Measurements from ENCODE around the gene RFTN1.

GRCh38 chr3:16337856-16338540 is 175.5 kb downstream of the RFTN1 start:
- TF ChIP-seq, protein P1, sequence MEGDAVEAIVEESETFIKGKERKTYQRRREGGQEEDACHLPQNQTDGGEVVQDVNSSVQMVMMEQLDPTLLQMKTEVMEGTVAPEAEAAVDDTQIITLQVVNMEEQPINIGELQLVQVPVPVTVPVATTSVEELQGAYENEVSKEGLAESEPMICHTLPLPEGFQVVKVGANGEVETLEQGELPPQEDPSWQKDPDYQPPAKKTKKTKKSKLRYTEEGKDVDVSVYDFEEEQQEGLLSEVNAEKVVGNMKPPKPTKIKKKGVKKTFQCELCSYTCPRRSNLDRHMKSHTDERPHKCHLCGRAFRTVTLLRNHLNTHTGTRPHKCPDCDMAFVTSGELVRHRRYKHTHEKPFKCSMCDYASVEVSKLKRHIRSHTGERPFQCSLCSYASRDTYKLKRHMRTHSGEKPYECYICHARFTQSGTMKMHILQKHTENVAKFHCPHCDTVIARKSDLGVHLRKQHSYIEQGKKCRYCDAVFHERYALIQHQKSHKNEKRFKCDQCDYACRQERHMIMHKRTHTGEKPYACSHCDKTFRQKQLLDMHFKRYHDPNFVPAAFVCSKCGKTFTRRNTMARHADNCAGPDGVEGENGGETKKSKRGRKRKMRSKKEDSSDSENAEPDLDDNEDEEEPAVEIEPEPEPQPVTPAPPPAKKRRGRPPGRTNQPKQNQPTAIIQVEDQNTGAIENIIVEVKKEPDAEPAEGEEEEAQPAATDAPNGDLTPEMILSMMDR (conservative IDR thresholded peaks at IDR 0.05; ENCODE audit: low read depth in 2 of 2): no peak
- TF ChIP-seq CREB1 (CRISPR knock-in tag; IDR thresholded peaks at IDR 0.05; ENCODE audit: low read depth): no peak
- TF ChIP-seq NANOG (IDR thresholded peaks at IDR 0.05; ENCODE audit: borderline replicate concordance): no peak
- no peak for TF ChIP-seq POLR2AphosphoS5 (IDR thresholded peaks at IDR 0.05; ENCODE audit: low read depth)
- TF ChIP-seq REST (IDR thresholded peaks at IDR 0.05; ENCODE audit: unreplicated experiment): no peak
- TF ChIP-seq EZH2 (IDR thresholded peaks at IDR 0.05; ENCODE audit: low read depth, unreplicated experiment): no peak
- TF ChIP-seq ZNF331 (CRISPR knock-in tag; IDR thresholded peaks at IDR 0.05; ENCODE audit: low read depth): no peak
- no peak for TF ChIP-seq STAT1 (IDR thresholded peaks at IDR 0.05; ENCODE audit: unreplicated experiment)
- no peak for TF ChIP-seq EZH2phosphoT487 (IDR thresholded peaks at IDR 0.05; ENCODE audit: unreplicated experiment)
- TF ChIP-seq ZNF114 (CRISPR knock-in tag; IDR thresholded peaks at IDR 0.05): no peak

All from GM23338 (cell line).